ENCODE measurements around the gene AMD1. TPM values are rescaled to one million over a fixed set of nuclear protein-coding genes. Genes with fewer than 3 reads are reported as not detected.
"Not testable (repeated sequence)": the region's sequence is repeated elsewhere in the genome, so short reads cannot be mapped to it uniquely, and the experiment has no call there.

Gene AMD1
- total RNA-seq, 2 experiments from 2014 or later = 74.3 to 90.0 TPM

- BruUV-seq (replicated peaks) = no TSS peak
- Histone ChIP-seq H3K9me3 (ENCODE audit: low read length) (no peaks in the 10 kb centered on the region), H3K27ac (ENCODE audit: low read depth, low read length, poor library complexity, severe bottlenecking) (no peak overlapping the region), H3K79me2 (ENCODE audit: insufficient read depth, low read depth, low read length) (no peaks in the 10 kb centered on the region), H2AFZ (ENCODE audit: low read length) (no peak overlapping the region), H3K4me3 (ENCODE audit: low read depth, low read length, poor library complexity, severe bottlenecking) (no peak overlapping the region), H3K36me3 (ENCODE audit: insufficient read depth, low read length) (peaks cover 51% of the 10 kb centered on the region), H3K4me1 (ENCODE audit: insufficient read depth, low read length, poor library complexity, severe bottlenecking) (no peaks in the 10 kb centered on the region), H3K9me2 (ENCODE audit: insufficient read depth, low read length) (no peaks in the 10 kb centered on the region), H3K4me2 (ENCODE audit: low read length) (no peak overlapping the region), H4K20me1 (ENCODE audit: insufficient read depth, low read length) (no peaks in the 10 kb centered on the region)
- DNase-seq (ENCODE audit: low spot score) = no peak
- CTCF ChIA-PET (ENCODE audit: unreplicated experiment) = no interaction called here
- POLR2A ChIA-PET = no interaction called here
- TF ChIP-seq CTCF (conservative IDR thresholded peaks at IDR 0.05; ENCODE audit: low read length) (no peak), EZH2phosphoT487 (IDR thresholded peaks at IDR 0.05; ENCODE audit: borderline replicate concordance, low read depth, low read length) (no peak)
- intact Hi-C loops (cut with micrococcal nuclease; ENCODE audit: unreplicated experiment) = no loop called here
Measured at GRCh38 chr6:110900028-110900598, 25.5 kb downstream of the AMD1 start.

- H3K4me1 ChIP-seq (ENCODE audit: insufficient read depth, low read length, poor library complexity, severe bottlenecking); POLR2A ChIA-PET; CTCF ChIA-PET (ENCODE audit: unreplicated experiment); H2AFZ ChIP-seq (ENCODE audit: low read length); BruUV-seq (replicated peaks); H3K79me2 ChIP-seq (ENCODE audit: insufficient read depth, low read depth, low read length); H3K27ac ChIP-seq (ENCODE audit: low read depth, low read length, poor library complexity, severe bottlenecking); H4K20me1 ChIP-seq (ENCODE audit: insufficient read depth, low read length); H3K9me3 ChIP-seq (ENCODE audit: low read length); intact Hi-C loops (cut with micrococcal nuclease; ENCODE audit: unreplicated experiment); H3K9me2 ChIP-seq (ENCODE audit: insufficient read depth, low read length); DNase-seq (ENCODE audit: low spot score); H3K4me2 ChIP-seq (ENCODE audit: low read length); H3K4me3 ChIP-seq (ENCODE audit: low read depth, low read length, poor library complexity, severe bottlenecking): not testable (repeated sequence)
- peaks cover 36% of the 10 kb centered on the region for H3K36me3 ChIP-seq (ENCODE audit: insufficient read depth, low read length)
Measured at GRCh38 chr6:110901601-110902000, 27.0 kb downstream of the AMD1 start.

- Histone ChIP-seq H3K4me2 (ENCODE audit: low read length) (no peak overlapping the region), H3K4me3 (ENCODE audit: low read depth, low read length, poor library complexity, severe bottlenecking) (no peak overlapping the region), H4K20me1 (ENCODE audit: insufficient read depth, low read length) (no peaks in the 10 kb centered on the region), H3K9me3 (ENCODE audit: low read length) (no peaks in the 10 kb centered on the region), H3K27ac (ENCODE audit: low read depth, low read length, poor library complexity, severe bottlenecking) (no peak overlapping the region), H3K79me2 (ENCODE audit: insufficient read depth, low read depth, low read length) (no peaks in the 10 kb centered on the region), H3K4me1 (ENCODE audit: insufficient read depth, low read length, poor library complexity, severe bottlenecking) (no peaks in the 10 kb centered on the region), H3K9me2 (ENCODE audit: insufficient read depth, low read length) (no peaks in the 10 kb centered on the region), H2AFZ (ENCODE audit: low read length) (no peak overlapping the region), H3K36me3 (ENCODE audit: insufficient read depth, low read length) (peaks cover 31% of the 10 kb centered on the region)
- no peak for TF ChIP-seq CTCF (conservative IDR thresholded peaks at IDR 0.05; ENCODE audit: low read length)
- TF ChIP-seq EZH2phosphoT487 (IDR thresholded peaks at IDR 0.05; ENCODE audit: borderline replicate concordance, low read depth, low read length) = no peak
- no peak for DNase-seq (ENCODE audit: low spot score)
- CTCF ChIA-PET (ENCODE audit: unreplicated experiment) = no interaction called here
- POLR2A ChIA-PET = no interaction called here
- intact Hi-C loops (cut with micrococcal nuclease; ENCODE audit: unreplicated experiment) = no loop called here
- no TSS peak for BruUV-seq (replicated peaks)
Measured at GRCh38 chr6:110902091-110902490, 27.5 kb downstream of the AMD1 start.

- H3K4me1 ChIP-seq (ENCODE audit: insufficient read depth, low read length, poor library complexity, severe bottlenecking); BruUV-seq (replicated peaks); CTCF ChIA-PET (ENCODE audit: unreplicated experiment); H4K20me1 ChIP-seq (ENCODE audit: insufficient read depth, low read length); POLR2A ChIA-PET; DNase-seq (ENCODE audit: low spot score); H3K4me2 ChIP-seq (ENCODE audit: low read length); H2AFZ ChIP-seq (ENCODE audit: low read length); intact Hi-C loops (cut with micrococcal nuclease; ENCODE audit: unreplicated experiment); H3K79me2 ChIP-seq (ENCODE audit: insufficient read depth, low read depth, low read length); H3K27ac ChIP-seq (ENCODE audit: low read depth, low read length, poor library complexity, severe bottlenecking); H3K9me2 ChIP-seq (ENCODE audit: insufficient read depth, low read length); H3K4me3 ChIP-seq (ENCODE audit: low read depth, low read length, poor library complexity, severe bottlenecking); H3K36me3 ChIP-seq (ENCODE audit: insufficient read depth, low read length); H3K9me3 ChIP-seq (ENCODE audit: low read length): not testable (repeated sequence)
Measured at GRCh38 chr6:110906273-110906672, 31.7 kb downstream of the AMD1 start.

Data from OCI-LY7 (cell line).